ENCODE data around the gene C1QBP.

The C1QBP gene, protein sequence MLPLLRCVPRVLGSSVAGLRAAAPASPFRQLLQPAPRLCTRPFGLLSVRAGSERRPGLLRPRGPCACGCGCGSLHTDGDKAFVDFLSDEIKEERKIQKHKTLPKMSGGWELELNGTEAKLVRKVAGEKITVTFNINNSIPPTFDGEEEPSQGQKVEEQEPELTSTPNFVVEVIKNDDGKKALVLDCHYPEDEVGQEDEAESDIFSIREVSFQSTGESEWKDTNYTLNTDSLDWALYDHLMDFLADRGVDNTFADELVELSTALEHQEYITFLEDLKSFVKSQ

DNA sequence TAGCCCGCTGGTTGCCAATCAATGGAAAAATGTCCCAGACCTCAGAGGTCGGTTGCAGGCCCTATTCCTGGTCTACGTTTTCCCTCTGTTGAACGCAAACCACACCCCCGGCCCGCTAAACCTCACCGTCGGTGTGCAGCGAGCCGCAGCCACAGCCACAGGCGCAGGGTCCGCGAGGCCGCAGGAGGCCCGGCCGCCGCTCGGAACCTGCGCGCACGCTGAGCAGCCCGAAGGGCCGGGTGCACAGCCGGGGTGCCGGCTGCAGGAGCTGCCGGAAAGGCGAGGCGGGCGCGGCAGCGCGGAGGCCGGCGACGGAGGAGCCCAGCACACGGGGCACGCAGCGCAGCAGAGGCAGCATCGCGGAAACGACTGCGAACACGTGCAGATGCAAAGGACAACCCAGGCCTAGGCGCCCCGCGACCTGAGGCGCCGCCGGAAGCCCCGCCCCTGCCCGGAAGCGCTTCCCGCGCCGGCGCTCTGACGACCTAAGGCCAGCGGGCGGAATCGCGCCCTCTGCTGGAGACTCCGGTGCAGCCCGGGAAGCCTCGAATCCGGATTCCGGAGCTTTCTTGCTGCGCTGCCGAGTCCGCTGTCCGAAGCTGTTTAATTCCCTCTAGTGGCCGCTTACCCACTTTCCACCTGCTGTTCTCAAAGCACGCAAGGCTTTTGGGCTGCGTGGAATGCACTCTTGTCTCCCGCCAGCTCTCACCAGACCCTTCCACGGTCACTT, at the start of gene C1QBP:
C1QBP (minus strand) TSS at position 440 of the 730 bp plus-strand sequence; CDS start at position 358, 82 bp downstream.
- peak in 57 of 58 donors; percentile 34 to 93 (median 85) for DNase-seq

DNA sequence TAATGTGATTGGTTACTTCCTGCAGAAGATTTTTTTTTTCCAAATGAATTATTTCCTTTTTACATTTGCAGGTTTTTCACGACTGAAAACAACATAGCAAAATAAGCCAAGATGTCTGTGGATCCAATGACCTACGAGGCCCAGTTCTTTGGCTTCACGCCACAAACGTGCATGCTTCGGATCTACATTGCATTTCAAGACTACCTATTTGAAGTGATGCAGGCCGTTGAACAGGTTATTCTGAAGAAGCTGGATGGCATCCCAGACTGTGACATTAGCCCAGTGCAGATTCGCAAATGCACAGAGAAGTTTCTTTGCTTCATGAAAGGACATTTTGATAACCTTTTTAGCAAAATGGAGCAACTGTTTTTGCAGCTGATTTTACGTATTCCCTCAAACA, 49.8 kb upstream of the C1QBP start:
- DNase-seq = no peak

DNA sequence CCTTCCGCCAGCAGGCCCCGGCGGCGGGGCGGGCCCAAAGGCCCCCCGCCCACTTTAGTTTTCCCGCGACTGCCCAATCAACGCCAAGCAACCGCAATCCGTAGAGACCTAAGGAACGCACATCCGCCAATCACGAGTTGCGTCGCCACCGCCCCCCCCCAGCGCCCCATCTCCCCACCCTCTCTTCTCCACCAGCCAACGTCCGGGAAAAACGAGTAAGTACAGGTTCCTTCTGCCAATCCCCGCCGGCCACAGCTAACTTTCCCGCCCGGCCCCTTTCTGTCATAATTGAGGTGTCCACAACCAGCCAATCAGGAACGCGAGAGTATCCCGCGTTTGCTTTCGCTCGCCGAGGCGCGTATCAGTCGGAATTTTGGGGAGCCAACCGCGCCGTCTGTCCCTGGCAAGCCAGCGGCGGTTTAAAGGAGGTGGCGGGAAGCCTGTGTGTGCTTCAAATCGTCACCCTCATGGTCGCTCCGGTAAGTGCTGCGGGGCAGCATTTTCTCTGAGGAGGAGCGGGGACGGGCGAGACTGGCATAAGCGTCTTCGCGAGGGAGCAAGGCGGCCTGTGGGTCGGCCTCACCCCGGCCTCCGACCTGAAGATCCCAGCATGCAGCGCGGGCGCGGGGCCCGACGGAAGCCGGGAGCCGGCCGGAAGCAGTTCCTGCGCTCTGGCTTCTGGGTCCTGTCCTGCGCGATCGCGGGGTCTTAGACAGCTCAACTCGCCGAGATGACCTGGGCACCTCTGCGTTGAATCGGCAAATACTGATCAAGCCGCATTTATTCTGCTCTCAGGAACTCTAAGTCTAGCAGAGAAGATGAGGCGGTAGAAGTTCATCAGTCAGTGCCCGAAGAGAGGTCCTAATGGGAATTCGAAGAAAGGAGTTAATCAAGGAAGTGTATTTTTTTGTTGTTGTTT, 47.5 kb upstream of the C1QBP start, which contains the start of gene MIS12:
MIS12 (plus strand) TSS at position 361 of the 919 bp plus-strand sequence. CDS start 2,297 bp downstream, outside the sequence.
- DNase-seq = peak; percentile 85 to 100 (median 98)

DNA sequence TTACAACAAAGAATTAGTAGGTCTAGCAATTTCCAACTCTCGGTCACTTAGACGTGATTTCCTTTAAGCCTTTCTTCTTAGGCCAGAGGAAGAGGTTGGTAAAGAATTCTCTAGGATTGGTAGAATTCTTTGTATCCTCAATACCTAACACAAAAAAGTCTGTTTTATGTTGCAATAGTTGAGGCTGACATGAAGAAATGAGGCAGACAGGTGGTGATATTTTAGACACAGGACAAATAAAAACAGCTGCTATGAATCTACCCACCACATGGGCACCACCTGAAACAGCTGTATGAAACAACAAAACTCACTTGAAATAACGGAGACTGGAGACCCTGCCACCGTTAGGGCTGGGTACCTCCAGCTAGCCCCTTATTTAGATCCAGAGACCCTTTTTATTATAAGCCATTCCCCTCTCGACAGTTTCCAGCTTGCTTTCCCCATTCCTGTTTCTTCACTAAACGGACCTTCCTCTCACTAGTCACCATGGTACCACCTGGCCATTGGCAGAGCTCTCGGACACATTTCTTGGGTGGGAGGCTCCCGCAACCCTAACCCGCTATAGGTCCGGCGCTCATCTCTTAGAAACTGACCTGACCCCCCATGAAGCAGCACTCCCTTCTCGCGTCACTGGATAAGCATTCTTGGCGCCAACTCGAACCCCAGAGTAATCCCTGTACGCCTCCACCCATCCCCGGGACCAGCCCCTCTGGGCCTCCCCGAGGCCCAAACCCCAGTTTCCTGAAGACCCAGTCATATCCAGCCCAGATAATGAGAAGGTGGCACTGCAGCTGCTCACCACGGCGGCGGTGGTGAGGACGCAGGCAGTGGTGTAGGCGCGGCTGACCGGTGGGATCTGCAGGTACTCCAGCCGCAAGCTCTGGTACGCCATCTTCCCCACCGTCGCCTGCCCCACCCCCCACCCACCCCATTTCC, 46.6 kb upstream of the C1QBP start, which contains the start of gene DERL2:
DERL2 (minus strand) TSS at position 909 of the 936 bp plus-strand sequence; CDS start at position 892, 17 bp downstream.
- peak in 2 of 58 donors; percentile 63 to 71 for DNase-seq

DNA sequence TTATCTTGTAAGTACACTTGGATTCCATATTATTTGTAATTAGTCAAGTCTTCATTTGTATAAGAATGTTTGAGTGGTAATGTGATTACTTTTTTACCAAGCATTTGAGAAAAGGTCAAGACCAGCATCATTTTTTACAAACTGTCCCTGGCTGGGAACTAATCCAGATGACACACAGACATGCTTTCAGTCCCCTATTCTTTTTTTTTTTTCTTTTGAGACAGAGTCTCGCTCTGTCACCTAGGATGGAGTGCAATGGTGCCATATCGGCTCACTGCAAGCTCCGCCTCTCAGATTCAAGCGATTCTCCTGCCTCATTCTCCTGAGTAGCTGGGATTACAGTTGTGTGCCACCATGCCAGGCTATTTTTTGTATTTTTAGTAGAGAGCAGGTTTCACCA, 42.5 kb upstream of the C1QBP start:
- DNase-seq = no peak

DNA sequence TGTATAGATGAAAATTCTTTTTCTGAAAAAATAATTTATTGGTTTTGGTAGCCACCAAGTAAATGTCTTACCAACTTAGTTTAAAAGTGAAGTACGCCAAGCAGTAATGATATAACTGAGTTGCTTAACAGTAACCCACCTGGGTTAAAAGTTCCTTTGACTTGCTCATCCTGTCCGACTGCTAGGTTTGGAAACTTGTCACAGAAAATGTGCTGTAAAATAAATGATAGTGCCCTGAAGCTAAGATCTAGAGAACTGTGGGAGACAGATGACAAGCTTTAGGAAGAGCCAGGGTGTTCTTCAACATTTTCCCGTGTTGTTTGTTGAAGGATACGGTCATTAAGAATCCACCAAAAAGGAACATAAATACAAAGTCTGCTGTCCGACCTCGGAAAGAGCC, 42.0 kb upstream of the C1QBP start:
- no peak for DNase-seq

DNA sequence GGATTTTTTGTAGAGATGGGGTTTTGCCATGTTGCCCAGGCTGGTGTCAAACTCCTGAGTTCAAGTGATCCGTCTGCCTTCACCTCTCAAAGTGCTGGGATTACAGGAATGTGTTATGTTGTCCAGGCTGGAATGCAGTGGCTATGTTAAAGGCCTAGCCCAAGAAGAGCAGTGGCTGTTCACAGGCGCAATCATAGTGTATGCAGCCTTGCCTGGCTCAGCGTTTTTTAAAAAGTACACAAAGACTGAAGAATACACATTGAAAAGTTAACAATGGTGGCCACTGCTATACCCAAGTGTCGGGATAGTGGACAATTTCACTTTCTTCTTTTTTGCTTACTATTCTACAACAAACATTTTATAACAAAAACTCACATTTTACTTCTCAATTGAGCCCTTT, 40.0 kb upstream of the C1QBP start:
- DNase-seq = no peak

DNA sequence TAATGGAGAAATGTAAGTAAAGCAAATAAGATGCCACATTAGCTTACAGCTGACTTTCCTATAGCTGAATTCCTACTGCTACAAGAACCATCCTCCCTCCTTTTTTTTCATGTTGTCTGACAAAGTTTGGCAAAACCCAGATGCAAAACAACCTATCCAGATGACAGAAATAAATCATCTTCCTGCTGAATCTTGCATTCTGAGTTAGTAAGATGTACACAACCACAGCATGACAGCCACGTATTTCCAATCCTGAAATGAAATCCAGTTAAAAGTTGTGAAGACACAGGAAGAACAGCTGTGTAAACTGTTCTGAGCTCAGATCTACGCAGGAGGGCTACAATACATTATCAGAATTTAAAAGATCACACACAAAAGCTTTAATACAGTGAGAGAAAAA, 35.0 kb upstream of the C1QBP start:
- no peak for DNase-seq

DNA sequence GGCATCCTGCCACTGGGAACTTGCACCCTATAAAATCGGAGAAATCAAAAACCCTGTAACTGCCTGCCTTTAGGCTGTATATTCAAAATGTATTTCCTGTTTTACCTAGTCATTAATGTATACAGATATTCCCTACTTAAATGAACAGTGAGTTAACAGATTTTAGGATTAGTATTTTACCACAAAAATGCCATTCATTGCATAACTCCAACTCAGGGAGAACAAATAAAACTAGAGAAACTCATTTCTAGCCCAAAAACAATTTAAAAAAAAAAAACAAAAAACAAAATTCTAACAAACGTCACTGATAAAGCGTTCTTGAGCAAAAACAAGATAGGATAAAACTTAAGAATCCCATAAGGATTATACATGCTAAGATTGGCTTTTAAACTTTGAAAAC, 33.6 kb upstream of the C1QBP start:
- DNase-seq = no peak

DNA sequence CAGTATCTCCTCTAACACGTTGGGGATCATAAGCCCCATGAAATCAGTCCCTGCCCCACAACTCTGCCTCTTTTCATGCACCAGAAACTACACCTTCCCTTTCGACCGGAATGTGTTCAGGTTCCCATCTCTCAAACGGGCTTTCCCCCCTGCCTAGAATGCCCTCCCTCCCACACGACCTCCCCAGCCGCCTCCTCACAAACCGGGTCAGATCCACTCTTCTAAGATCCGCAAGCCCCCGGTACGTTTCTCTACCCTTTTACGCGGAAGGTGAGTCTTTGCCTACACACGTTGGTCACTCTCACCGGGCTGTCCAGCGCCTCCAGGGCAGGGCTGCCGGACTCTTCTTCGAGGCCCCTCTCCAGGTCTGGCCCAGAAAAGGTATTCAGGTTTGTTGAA, 29.1 kb upstream of the C1QBP start:
- peak in 1 of 58 donors; percentile 24 for DNase-seq

DNA sequence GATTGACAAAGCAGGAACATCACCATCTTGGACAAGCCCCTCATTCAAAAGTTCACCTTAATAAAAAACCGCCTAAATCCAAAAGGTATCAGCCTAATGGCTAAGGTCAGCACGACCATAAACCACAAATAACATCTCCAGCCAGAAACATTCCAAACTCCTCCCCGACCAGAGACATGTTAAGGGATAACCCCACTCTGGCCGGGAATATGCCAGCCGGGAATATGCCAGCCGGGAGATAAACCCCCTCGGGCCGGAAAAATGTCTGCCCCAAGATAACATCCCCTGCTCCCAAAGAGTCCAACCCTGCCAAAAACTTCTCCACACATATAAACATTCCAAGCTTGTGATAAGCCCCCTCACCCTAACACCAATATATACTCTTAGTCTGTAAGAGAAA, 28.5 kb upstream of the C1QBP start:
- no peak for DNase-seq

DNA sequence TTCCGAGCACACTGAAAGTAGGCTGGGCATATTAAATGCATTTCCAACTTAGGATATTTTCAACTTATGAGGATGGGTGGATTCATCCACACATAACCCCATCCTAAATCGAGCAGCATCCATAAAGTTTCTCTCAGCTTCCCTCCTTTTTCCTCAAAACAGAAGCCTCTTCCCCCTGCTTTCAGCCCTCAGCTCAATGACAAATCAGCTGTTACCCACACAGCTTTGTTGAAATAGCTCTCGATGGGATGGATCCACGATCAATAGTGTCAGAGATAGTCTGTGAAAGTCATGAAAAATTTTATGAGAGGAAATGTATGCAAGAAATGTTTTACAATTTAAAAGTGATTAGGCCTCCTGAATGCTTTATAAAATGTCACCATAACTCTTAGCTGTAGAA, 27.3 kb upstream of the C1QBP start:
- DNase-seq = no peak

DNA sequence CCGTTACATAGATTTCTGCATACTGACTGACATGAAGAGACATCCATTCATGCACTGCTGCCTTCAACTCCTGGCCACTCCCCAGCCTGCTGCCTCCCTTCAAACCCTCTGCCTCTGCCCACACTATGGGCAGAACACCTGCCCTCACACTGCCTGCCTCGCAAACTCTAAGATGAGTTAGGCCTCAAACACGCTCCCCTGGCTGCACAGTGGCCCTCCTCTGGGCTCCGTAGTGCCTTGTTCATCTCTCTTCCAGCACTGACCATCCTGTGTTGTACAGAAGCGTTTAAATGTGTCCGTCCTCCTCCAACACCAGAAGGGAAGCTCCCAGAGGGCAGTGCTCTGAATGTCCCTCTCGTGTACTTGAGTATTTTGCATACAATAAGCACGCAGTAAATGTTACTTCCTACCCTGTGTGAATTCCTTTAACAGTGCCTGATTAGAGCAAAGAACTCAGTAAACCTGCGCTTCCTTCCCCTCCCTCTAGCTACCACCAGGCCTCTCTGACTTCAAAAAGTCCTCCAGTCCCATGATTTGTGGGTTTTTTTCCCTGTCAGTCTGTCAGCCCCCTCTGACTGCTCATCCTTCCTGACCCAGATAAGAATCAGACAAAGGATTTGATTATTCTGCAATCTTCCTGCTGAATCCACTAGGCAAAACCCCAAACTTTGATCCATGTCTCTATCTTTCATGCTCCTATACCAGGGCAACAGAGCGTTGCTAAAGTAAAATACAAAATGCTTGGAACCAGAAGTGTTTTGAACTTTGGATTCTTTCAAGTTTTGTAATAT, 26.0 kb upstream of the C1QBP start:
- no peak for DNase-seq

DNA sequence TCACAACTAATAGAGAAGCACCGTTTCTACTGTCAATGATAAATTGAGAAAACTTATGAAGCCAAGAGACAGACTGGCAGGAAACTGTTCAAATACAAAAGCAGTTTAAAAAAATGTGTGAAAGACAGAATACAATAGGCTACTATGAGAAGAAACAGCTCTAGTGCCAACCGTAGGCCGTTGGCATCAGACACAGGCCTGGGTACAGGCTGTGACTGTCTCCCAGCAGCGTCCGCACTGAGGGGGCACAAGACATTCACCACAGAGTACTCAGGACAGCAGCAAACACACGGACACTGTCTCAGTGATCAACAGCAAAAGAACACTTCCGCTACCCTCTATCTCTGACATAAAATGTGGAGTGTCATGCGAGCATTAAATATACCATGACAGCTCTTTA, 7.8 kb upstream of the C1QBP start:
- DNase-seq = peak in 56 of 58 donors; percentile 2 to 90 (median 64)

DNA sequence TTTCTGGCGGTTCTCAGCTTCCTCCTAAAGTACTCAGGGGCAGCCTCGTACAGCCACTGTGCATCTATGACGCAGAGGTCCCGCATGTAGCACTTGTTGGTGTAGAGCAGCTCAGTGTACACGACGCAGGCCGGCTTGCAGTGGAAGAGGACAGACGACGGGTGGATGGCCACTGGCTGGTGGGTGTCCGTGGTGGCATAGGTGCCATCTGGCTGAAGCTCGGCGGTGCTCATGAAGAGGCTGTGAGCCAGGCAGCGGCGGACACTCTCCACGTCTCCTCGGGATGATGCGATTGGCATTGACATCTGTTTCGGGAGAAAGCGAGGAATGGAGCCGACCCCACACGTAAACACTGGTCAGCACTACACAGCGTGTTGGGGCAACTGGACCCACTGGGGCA, 5.3 kb upstream of the C1QBP start:
- no peak for DNase-seq

DNA sequence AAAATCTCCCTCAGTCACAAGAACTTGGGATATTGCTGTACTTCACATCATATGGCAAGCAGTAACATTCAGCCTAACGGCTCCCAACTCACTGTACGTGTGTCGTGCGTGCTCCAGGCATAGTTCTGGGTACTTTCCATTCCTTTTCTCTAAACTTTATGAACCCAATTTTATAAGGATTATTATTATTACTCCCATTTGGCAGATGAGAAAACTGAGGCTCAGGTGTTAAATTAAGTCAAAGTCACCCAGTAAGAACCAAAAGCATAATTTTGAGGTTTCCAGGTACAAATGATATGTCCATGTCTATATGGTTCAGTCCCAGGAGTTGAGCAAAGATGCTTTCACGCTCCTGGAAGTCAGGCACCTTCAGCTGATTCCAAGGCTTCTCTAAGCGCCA, 4.8 kb upstream of the C1QBP start:
- DNase-seq = no peak

DNA sequence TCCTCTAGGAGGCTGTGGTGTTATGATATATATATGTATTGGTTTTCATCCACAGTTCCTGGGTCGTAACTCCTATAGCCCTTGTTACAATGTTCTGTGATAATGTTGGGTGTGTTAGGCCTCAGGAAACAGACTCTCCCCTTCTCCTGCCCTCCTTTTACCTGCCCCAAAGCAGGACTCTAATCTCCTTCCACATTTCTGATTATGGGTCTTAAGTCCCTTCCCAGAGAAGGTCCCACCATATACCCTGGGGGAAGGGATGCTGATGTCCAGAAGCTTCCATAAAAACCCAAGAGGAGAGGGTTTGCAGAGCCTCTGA, 450 bp upstream of the C1QBP start:
- no peak for DNase-seq

DNA sequence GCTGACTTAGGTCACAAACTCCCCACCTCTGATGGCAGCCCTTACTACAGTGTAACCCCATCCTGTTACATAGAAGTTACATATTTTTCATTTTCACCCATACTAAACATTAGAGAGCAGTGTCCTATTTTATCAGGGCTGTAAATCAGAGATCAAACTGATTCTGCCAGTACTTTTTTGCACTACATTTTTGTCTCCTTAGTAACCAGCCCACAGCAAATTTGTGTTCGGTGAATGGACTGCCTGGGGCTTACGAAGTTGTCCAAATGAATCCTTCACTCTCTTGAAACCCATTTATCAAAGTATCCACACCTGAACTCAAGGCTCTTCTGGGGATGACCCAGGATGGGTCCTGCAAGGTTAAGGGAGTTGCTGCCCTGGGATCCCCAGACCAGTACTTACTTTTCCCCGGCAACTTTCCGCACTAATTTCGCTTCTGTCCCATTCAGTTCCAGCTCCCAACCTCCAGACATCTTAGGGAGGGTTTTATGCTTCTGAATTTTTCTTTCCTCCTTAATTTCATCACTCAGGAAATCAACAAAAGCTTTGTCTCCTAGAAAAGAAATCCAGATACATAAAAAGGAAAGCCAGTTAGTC, 1.1 kb downstream of the C1QBP start:
- DNase-seq = no peak

DNA sequence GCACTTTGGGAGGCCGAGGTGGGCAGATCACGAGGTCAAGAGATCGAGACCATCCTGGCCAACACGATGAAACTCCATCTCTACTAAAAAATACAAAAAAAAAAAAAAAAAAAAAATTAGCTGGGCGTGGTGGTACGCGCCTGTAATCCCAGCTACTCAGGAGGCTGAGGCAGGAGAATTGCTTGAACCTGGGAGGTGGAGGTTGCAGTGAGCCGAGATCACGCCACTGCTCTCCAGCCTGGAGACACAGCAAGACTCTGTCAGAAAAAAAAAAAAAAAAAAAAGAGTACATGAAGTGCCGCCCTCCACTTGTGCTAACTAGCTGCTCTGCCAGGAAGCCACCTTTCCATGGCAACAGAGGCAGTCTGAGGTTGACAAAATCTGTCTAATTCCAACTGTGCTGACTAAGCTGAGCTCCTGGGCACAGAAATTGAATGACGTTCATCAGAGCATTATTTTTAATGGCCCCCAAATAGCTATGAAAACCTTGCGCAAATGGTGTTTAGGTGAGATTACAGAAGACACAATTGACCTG, 3.1 kb downstream of the C1QBP start:
- DNase-seq = peak in 21 of 58 donors; percentile 3 to 49 (median 15)
